ENCODE measurements around the gene BHLHA9. TPM values are rescaled to one million over a fixed set of nuclear protein-coding genes. Genes with fewer than 3 reads are reported as not detected.

Gene BHLHA9
- total RNA-seq, 4 donors from 2014 or later: not detected

GRCh38 chr17:1256699-1257098 is 13.5 kb upstream of the BHLHA9 start:
- H3K9me3 ChIP-seq: no peaks in the 10 kb centered on the region
- H3K27me3 ChIP-seq: peaks cover 2 to 27% (median 17%) of the 10 kb centered on the region in 3 donors
- no peaks in the 10 kb centered on the region for H3K36me3 ChIP-seq
- ATAC-seq (no peak), DNase-seq (no peak)
- intact Hi-C loops (cut with DNase I; ENCODE audit: low total_unique reads) (no loop called here), in situ Hi-C loops (cut with MboI; ENCODE audit: low sequenced_read_pairs in 4 of 4) (loop anchor here in 3 of 4 donors (25.0 kb wide), 3 partner anchors 256 to 381 kb away; partner anchors contain the start of genes RILP (in 2 of the 3), SCARF1 (in 2 of the 3), SLC43A2 (in 2 of the 3) and INPP5K (in 1 of the 3))
- no peak overlapping the region for H3K27ac ChIP-seq
- H3K4me1 ChIP-seq: peaks cover 0 to 11% of the 10 kb centered on the region in 2 donors
- no peak overlapping the region for H3K4me3 ChIP-seq
- TF ChIP-seq POLR2A (IDR thresholded peaks at IDR 0.05) (no peak), CTCF (IDR thresholded peaks at IDR 0.05 in 4 of 5, conservative IDR thresholded peaks at IDR 0.05 in 1 of 5) (no peak)

GRCh38 chr17:1260086-1260769 is 10.0 kb upstream of the BHLHA9 start:
- DNase-seq (no peak), ATAC-seq (no peak)
- intact Hi-C loops (cut with DNase I; ENCODE audit: low total_unique reads) (no loop called here), in situ Hi-C loops (cut with MboI; ENCODE audit: low sequenced_read_pairs in 4 of 4) (loop anchor here in 3 of 4 donors (10.0 to 25.0 kb wide), 4 partner anchors 75 to 377 kb away; partner anchors contain the start of genes RILP (in 2 of the 3), SCARF1 (in 2 of the 3), SLC43A2 (in 2 of the 3) and INPP5K (in 1 of the 3))
- no peak for TF ChIP-seq POLR2A (IDR thresholded peaks at IDR 0.05)
- TF ChIP-seq CTCF (IDR thresholded peaks at IDR 0.05 in 4 of 5, conservative IDR thresholded peaks at IDR 0.05 in 1 of 5): no peak
- Histone ChIP-seq H3K27ac (peak overlapping the region in 2 of 4 donors; percentile 56 to 66), H3K9me3 (no peaks in the 10 kb centered on the region), H3K4me1 (peaks cover 0 to 11% of the 10 kb centered on the region in 2 donors), H3K4me3 (peak overlapping the region; percentile 50 to 76 (median 54)), H3K27me3 (peaks cover 0 to 27% (median 14%) of the 10 kb centered on the region in 3 donors), H3K36me3 (no peaks in the 10 kb centered on the region)

- DNase-seq (no peak), ATAC-seq (no peak)
- Histone ChIP-seq H3K27ac (no peak overlapping the region), H3K4me3 (no peak overlapping the region), H3K4me1 (peaks cover 0 to 11% of the 10 kb centered on the region in 2 donors), H3K36me3 (no peaks in the 10 kb centered on the region), H3K27me3 (peaks cover 0 to 22% (median 14%) of the 10 kb centered on the region in 3 donors), H3K9me3 (no peaks in the 10 kb centered on the region)
- no peak for TF ChIP-seq POLR2A (IDR thresholded peaks at IDR 0.05)
- no peak for TF ChIP-seq CTCF (IDR thresholded peaks at IDR 0.05 in 4 of 5, conservative IDR thresholded peaks at IDR 0.05 in 1 of 5)
- intact Hi-C loops (cut with DNase I; ENCODE audit: low total_unique reads): no loop called here
- in situ Hi-C loops (cut with MboI; ENCODE audit: low sequenced_read_pairs in 4 of 4): loop anchor here in 3 of 4 donors (10.0 to 25.0 kb wide), 4 partner anchors 74 to 377 kb away; partner anchors contain the start of genes RILP (in 2 of the 3), SCARF1 (in 2 of the 3), SLC43A2 (in 2 of the 3) and INPP5K (in 1 of the 3)
Measured at GRCh38 chr17:1260770-1261161, 9.5 kb upstream of the BHLHA9 start.

GRCh38 chr17:1264196-1264595 is 6.0 kb upstream of the BHLHA9 start:
- no peak for TF ChIP-seq CTCF (IDR thresholded peaks at IDR 0.05 in 4 of 5, conservative IDR thresholded peaks at IDR 0.05 in 1 of 5)
- no peak for TF ChIP-seq POLR2A (IDR thresholded peaks at IDR 0.05)
- in situ Hi-C loops (cut with MboI; ENCODE audit: low sequenced_read_pairs in 4 of 4) (loop anchor here in 3 of 4 donors (10.0 to 25.0 kb wide), 4 partner anchors 71 to 373 kb away; partner anchors contain the start of genes RILP (in 2 of the 3), SCARF1 (in 2 of the 3), SLC43A2 (in 2 of the 3) and INPP5K (in 1 of the 3)), intact Hi-C loops (cut with DNase I; ENCODE audit: low total_unique reads) (no loop called here)
- H3K4me3 ChIP-seq: no peak overlapping the region
- no peaks in the 10 kb centered on the region for H3K36me3 ChIP-seq
- peaks cover 0 to 13% (median 9%) of the 10 kb centered on the region in 3 donors for H3K27me3 ChIP-seq
- H3K9me3 ChIP-seq: no peaks in the 10 kb centered on the region
- H3K27ac ChIP-seq: no peak overlapping the region
- ATAC-seq (no peak), DNase-seq (no peak)
- H3K4me1 ChIP-seq: peaks cover 0 to 16% of the 10 kb centered on the region in 2 donors

All from gastrocnemius medialis (tissue), 4 donors.